Vagina (tissue), 2 donors: ENCODE data around the gene ZPBP2.

Experiments used
- CTCF ChIP-seq, 3 experiments: fragments of 450-650 bp in 2 of 3; fragments of 200-600 bp in 1 of 3; sonication (generic) in 1 of 3; IDR thresholded peaks; one replicate each; pipeline ENCODE4 v1.5.1; 2017 to 2019; ENCODE audit warnings: antibody characterized with exemption in 3 of 3, mild to moderate bottlenecking in 2 of 3, moderate library complexity in 2 of 3
- POLR2A ChIP-seq, 2 donors: fragments of 450-650 bp; IDR thresholded peaks; one replicate each; pipeline ENCODE4 v1.6.1; 2017; ENCODE audit warnings: antibody characterized with exemption in 2 of 2, mild to moderate bottlenecking in 2 of 2, moderate library complexity in 2 of 2
- POLR2AphosphoS5 ChIP-seq, 2 donors: sonication (generic); formaldehyde crosslinking; IDR thresholded peaks; one replicate each; pipeline ENCODE4 v1.9.0; 2017; ENCODE audit warnings: antibody characterized with exemption in 2 of 2, mild to moderate bottlenecking in 2 of 2, low read depth in 1 of 2; ENCODE audit not compliant: insufficient read depth in 1 of 2

- no peak for TF ChIP-seq CTCF (IDR thresholded peaks at IDR 0.05)
- TF ChIP-seq POLR2AphosphoS5 (IDR thresholded peaks at IDR 0.05; ENCODE audit: insufficient read depth in 1 of 2, low read depth in 1 of 2): no peak
- TF ChIP-seq POLR2A (IDR thresholded peaks at IDR 0.05): no peak
Measured at GRCh38 chr17:39823407-39824054, 44.5 kb upstream of the ZPBP2 start.
